ENCODE results near the gene GRIK4.

DNA sequence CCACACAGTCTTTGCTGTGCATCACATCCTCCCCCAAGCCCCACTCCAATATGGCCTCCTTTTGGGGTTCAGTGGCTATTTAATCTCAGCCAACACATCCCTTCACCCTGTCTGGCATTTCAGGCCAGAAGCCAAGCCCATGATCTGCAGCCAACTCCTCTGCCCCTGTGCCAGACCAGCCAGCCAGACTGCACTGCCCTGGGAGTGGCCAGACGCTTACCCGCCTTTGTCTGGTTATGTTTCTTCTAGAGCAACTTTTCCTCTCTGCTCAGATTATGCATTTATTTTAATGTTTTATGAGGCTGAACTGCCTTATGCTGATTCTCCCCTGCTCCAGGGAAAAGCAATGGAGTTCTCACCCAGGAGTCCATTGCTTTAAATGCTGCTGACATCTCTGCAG is 305.6 kb downstream of the GRIK4 start:
- TF ChIP-seq POLR2A (IDR thresholded peaks at IDR 0.05) (no peak), POLR2AphosphoS5 (IDR thresholded peaks at IDR 0.05) (no peak)
- TF ChIP-seq, protein P1, sequence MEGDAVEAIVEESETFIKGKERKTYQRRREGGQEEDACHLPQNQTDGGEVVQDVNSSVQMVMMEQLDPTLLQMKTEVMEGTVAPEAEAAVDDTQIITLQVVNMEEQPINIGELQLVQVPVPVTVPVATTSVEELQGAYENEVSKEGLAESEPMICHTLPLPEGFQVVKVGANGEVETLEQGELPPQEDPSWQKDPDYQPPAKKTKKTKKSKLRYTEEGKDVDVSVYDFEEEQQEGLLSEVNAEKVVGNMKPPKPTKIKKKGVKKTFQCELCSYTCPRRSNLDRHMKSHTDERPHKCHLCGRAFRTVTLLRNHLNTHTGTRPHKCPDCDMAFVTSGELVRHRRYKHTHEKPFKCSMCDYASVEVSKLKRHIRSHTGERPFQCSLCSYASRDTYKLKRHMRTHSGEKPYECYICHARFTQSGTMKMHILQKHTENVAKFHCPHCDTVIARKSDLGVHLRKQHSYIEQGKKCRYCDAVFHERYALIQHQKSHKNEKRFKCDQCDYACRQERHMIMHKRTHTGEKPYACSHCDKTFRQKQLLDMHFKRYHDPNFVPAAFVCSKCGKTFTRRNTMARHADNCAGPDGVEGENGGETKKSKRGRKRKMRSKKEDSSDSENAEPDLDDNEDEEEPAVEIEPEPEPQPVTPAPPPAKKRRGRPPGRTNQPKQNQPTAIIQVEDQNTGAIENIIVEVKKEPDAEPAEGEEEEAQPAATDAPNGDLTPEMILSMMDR (IDR thresholded peaks at IDR 0.05) = no peak
